HL-60 (cell line): ENCODE measurements around the gene RASAL1.

Source experiments
- DNase-seq, 2 experiments: peaks; one replicate each; pipeline ENCODE4 v3.0.0-alpha.2; 2010 to 2020; ENCODE audit warnings: low read depth in 1 of 2, low spot score in 1 of 2
- H3K27ac ChIP-seq: fragments of 250-450 bp; sonication (Bioruptor Pico); replicated peaks from 2 replicates; pipeline ENCODE4 v1.5.1; 2020; ENCODE audit warnings: mild to moderate bottlenecking, moderate library complexity
- H3K27me3 ChIP-seq: fragments of 250-450 bp; sonication (Bioruptor Pico); 2 replicates; pipeline ENCODE4 v1.5.1; 2021; ENCODE audit warnings: mild to moderate bottlenecking, moderate library complexity; ENCODE audit not compliant: insufficient read depth, poor library complexity, severe bottlenecking
- H3K4me3 ChIP-seq: replicated peaks from 2 replicates; pipeline ENCODE4 v1.5.1; 2011; ENCODE audit warnings: mild to moderate bottlenecking, control low read depth, low read length; ENCODE audit not compliant: insufficient read depth
- CTCF ChIP-seq: IDR thresholded peaks from one replicate; pipeline ENCODE4 v1.5.1; 2011; ENCODE audit warnings: low read length, control low read depth, inconsistent platforms; ENCODE audit not compliant: insufficient read depth
- GABPA ChIP-seq: IDR thresholded peaks from 2 replicates; pipeline ENCODE4 v1.6.1; 2012; ENCODE audit warnings: low read depth
- POLR2AphosphoS5 ChIP-seq: IDR thresholded peaks from 2 replicates; pipeline ENCODE4 v1.6.1; 2012; ENCODE audit warnings: low read depth
- REST ChIP-seq: IDR thresholded peaks from 2 replicates; pipeline ENCODE4 v1.6.1; 2012; ENCODE audit warnings: low read depth; ENCODE audit not compliant: insufficient replicate concordance
- SPI1 ChIP-seq: IDR thresholded peaks from 2 replicates; pipeline ENCODE4 v1.6.1; 2012; ENCODE audit warnings: low read depth, mild to moderate bottlenecking, borderline replicate concordance

The RASAL1 gene

GRCh38 chr12:113103756-113104450 lies 31.7 kb downstream of the RASAL1 start:
- no peak for DNase-seq
- Histone ChIP-seq H3K27ac (no peak overlapping the region), H3K27me3 (no peaks in the 10 kb centered on the region), H3K4me3 (no peak overlapping the region)
- no peak for TF ChIP-seq REST
- TF ChIP-seq GABPA = no peak
- TF ChIP-seq CTCF = no peak
- no peak for TF ChIP-seq POLR2AphosphoS5
- TF ChIP-seq SPI1 = no peak

GRCh38 chr12:113102811-113103210 lies 32.8 kb downstream of the RASAL1 start:
- no peak overlapping the region for H3K4me3 ChIP-seq
- no peaks in the 10 kb centered on the region for H3K27me3 ChIP-seq
- no peak for DNase-seq
- TF ChIP-seq SPI1 = no peak
- no peak for TF ChIP-seq POLR2AphosphoS5
- TF ChIP-seq REST = no peak
- no peak for TF ChIP-seq CTCF
- TF ChIP-seq GABPA = no peak
- no peak overlapping the region for H3K27ac ChIP-seq

GRCh38 chr12:113101751-113102150 lies 33.8 kb downstream of the RASAL1 start:
- Histone ChIP-seq H3K27ac (no peak overlapping the region), H3K4me3 (no peak overlapping the region), H3K27me3 (no peaks in the 10 kb centered on the region)
- TF ChIP-seq REST (no peak), SPI1 (no peak), POLR2AphosphoS5 (no peak), GABPA (no peak), CTCF (no peak)
- DNase-seq = no peak
